ENCODE data around the gene JDP2. TPM values are rescaled to one million over a fixed set of nuclear protein-coding genes. Genes with fewer than 3 reads are reported as not detected.

Gene JDP2
- total RNA-seq, 2 donors from 2014 or later, result 81.8 to 100 TPM

DNA sequence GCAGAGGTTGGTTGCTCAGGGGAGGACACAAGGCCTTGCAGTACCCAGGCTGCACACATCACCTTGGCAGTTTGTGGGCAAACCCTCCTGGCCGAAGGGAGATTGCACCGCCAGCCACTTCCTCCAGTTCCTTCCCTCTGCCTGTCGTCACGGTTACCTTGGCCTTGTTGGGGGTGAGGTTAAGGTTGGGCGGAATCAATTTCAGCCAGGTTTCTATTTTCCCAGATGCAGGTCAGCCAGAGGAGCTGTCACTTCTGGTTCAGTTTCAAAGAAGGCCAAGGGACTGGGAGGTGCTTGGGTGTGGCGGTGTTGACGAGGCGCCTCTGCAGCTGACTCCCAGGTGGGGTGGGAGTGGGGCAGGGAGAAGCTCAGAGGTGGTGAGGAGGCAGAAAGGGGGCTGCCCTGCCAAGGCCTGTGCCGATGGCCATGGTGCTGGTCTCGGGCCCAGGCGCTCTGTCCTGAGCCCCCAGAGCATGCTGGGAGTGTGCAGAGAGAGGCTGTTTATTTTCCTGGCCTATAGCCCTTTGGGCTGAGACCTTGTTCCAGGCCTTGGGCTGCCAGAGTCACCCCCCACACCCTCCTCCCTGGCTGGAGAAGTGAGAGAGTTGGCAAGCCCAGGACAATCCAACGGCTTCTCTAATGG lies 31.4 kb downstream of the JDP2 start:
- H3K36me3 ChIP-seq, result peaks cover 17% of the 10 kb centered on the region
- TF ChIP-seq, protein P1, sequence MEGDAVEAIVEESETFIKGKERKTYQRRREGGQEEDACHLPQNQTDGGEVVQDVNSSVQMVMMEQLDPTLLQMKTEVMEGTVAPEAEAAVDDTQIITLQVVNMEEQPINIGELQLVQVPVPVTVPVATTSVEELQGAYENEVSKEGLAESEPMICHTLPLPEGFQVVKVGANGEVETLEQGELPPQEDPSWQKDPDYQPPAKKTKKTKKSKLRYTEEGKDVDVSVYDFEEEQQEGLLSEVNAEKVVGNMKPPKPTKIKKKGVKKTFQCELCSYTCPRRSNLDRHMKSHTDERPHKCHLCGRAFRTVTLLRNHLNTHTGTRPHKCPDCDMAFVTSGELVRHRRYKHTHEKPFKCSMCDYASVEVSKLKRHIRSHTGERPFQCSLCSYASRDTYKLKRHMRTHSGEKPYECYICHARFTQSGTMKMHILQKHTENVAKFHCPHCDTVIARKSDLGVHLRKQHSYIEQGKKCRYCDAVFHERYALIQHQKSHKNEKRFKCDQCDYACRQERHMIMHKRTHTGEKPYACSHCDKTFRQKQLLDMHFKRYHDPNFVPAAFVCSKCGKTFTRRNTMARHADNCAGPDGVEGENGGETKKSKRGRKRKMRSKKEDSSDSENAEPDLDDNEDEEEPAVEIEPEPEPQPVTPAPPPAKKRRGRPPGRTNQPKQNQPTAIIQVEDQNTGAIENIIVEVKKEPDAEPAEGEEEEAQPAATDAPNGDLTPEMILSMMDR (IDR thresholded peaks at IDR 0.05), result no peak
- peaks cover 10 to 44% of the 10 kb centered on the region in 2 donors for H3K4me1 ChIP-seq (ENCODE audit: control insufficient read depth in 1 of 2, low read depth in 2 of 2)
- ATAC-seq (ENCODE audit: insufficient number of reproducible peaks, low FRiP score, low read depth), result no peak
- H3K4me3 ChIP-seq, result no peak overlapping the region
- no peaks in the 10 kb centered on the region for H3K27me3 ChIP-seq (replicated peaks; ENCODE audit: insufficient read depth)
- no peak for DNase-seq (ENCODE audit: low spot score)
- no peak overlapping the region for H3K27ac ChIP-seq
- no peaks in the 10 kb centered on the region for H3K9me3 ChIP-seq

DNA sequence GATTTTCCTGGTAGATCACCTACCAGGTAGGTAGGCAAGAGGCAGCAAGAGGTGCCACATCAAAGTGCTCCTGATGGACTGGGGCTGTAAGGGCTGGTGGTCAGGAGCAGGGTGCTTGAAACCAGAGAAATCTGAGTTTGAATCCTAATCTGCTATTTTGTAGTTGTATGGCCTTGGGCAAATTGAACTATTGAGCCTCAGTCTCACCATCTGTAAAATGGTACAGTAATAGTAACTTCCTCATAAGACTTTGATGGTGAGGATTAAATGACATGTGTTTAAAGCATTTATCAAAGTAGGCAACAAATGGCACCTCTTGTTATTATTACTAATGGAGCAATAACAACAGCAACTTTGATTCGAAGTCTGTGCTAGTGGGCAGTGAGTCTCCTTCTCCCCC lies 32.0 kb downstream of the JDP2 start:
- no peak for ATAC-seq (ENCODE audit: insufficient number of reproducible peaks, low FRiP score, low read depth)
- no peak overlapping the region for H3K4me3 ChIP-seq
- no peak overlapping the region for H3K27ac ChIP-seq
- H3K9me3 ChIP-seq, result no peaks in the 10 kb centered on the region
- H3K27me3 ChIP-seq (replicated peaks; ENCODE audit: insufficient read depth), result no peaks in the 10 kb centered on the region
- H3K36me3 ChIP-seq, result peaks cover 17% of the 10 kb centered on the region
- TF ChIP-seq, protein P1 (IDR thresholded peaks at IDR 0.05), result no peak
- no peak for DNase-seq (ENCODE audit: low spot score)
- peaks cover 10 to 38% of the 10 kb centered on the region in 2 donors for H3K4me1 ChIP-seq (ENCODE audit: control insufficient read depth in 1 of 2, low read depth in 2 of 2)

DNA sequence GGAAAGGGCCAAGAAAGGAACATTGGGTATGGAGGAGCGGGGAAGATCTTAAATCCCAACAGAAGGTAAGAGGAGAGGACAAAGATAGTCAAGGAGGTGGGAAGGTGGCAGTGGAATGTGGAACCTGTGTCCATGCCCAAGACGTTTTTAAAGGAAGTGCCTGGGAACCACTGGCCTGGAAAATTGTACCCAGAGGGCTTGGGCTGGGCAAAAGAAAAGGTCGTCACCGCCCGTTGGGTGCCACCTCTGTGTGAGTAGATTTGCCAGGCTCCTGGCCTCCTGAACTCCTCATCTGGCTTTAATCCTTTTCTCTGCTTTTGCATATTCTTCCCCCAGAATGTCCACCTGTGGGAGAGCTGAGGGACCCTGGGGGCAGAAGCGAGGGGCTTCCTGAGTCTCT lies 32.6 kb downstream of the JDP2 start:
- no peak for ATAC-seq (ENCODE audit: insufficient number of reproducible peaks, low FRiP score, low read depth)
- no peak overlapping the region for H3K4me3 ChIP-seq
- peaks cover 17% of the 10 kb centered on the region for H3K36me3 ChIP-seq
- peaks cover 4 to 32% of the 10 kb centered on the region in 2 donors for H3K4me1 ChIP-seq (ENCODE audit: control insufficient read depth in 1 of 2, low read depth in 2 of 2)
- TF ChIP-seq, protein P1 (IDR thresholded peaks at IDR 0.05), result no peak
- no peaks in the 10 kb centered on the region for H3K9me3 ChIP-seq
- DNase-seq (ENCODE audit: low spot score), result no peak
- H3K27me3 ChIP-seq (replicated peaks; ENCODE audit: insufficient read depth), result no peaks in the 10 kb centered on the region
- H3K27ac ChIP-seq, result no peak overlapping the region

DNA sequence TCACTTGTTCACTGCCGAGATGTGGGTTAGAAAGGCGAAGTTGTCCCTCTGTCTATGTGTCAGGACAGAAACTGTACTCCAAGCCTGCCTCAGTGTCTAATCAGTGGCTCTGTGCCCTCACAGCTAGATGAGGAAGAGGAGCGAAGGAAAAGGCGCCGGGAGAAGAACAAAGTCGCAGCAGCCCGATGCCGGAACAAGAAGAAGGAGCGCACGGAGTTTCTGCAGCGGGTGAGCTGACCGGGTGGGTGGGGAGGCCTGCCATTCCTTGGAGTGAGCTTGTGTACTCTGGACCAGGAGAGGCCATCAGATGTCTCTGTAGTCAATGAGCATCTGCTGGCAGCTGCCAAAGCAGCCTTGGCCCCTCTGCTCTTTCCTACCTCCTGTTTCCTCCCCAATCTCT lies 33.5 kb downstream of the JDP2 start:
- TF ChIP-seq, protein P1 (IDR thresholded peaks at IDR 0.05), result no peak
- no peaks in the 10 kb centered on the region for H3K27me3 ChIP-seq (replicated peaks; ENCODE audit: insufficient read depth)
- H3K9me3 ChIP-seq, result no peaks in the 10 kb centered on the region
- H3K27ac ChIP-seq, result no peak overlapping the region
- DNase-seq (ENCODE audit: low spot score) (no peak), ATAC-seq (ENCODE audit: insufficient number of reproducible peaks, low FRiP score, low read depth) (no peak)
- peaks cover 17% of the 10 kb centered on the region for H3K36me3 ChIP-seq
- H3K4me1 ChIP-seq (ENCODE audit: control insufficient read depth in 1 of 2, low read depth in 2 of 2), result peaks cover 3 to 29% of the 10 kb centered on the region in 2 donors
- no peak overlapping the region for H3K4me3 ChIP-seq

DNA sequence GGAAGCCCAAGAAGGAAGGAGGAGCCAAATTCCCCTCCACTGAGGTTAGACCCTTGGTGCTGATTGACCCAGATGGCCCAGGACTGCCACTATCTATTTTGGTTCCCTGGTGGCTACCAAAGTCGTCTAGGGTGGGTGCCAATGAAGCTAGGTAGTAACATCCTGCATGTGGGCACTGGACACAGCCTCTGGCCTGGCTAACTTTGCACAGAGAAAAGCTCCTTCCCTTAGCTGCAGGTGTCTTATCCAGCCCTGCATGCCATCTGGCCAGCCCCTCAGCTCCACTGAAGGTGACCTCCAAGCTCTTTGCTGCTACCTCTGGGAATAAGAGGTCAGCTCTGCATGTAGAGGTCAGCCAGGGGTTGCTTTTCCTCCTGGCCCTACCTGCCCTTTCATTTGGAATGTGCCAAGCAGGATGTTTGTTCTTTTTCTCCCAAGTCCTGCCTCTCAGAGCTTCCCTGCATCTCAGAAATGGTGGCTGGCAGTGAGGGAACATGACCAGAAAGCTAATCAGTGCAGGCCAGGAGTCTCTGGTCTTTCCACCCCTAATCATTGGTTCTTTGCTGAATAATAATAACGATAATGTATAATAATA lies 34.0 kb downstream of the JDP2 start:
- peaks cover 3 to 29% of the 10 kb centered on the region in 2 donors for H3K4me1 ChIP-seq (ENCODE audit: control insufficient read depth in 1 of 2, low read depth in 2 of 2)
- H3K9me3 ChIP-seq, result no peaks in the 10 kb centered on the region
- TF ChIP-seq, protein P1 (IDR thresholded peaks at IDR 0.05), result no peak
- no peaks in the 10 kb centered on the region for H3K27me3 ChIP-seq (replicated peaks; ENCODE audit: insufficient read depth)
- DNase-seq (ENCODE audit: low spot score) (no peak), ATAC-seq (ENCODE audit: insufficient number of reproducible peaks, low FRiP score, low read depth) (no peak)
- H3K36me3 ChIP-seq, result peaks cover 17% of the 10 kb centered on the region
- no peak overlapping the region for H3K27ac ChIP-seq
- no peak overlapping the region for H3K4me3 ChIP-seq

Measured in thoracic aorta (tissue), 2 donors.